GM12892 (cell line): Measurements from ENCODE around the gene THOC3.
"Not testable (repeated sequence)": the region's sequence is repeated elsewhere in the genome, so short reads cannot be mapped to it uniquely, and the experiment has no call there.

Experiments
- POLR2A ChIP-seq: IDR thresholded peaks from 2 replicates; pipeline ENCODE4 v1.6.1; 2011; ENCODE audit warnings: low read depth, low read length, control low read depth
- POLR2AphosphoS5 ChIP-seq: IDR thresholded peaks from 2 replicates; pipeline ENCODE4 v1.6.1; 2011; ENCODE audit warnings: low read depth, low read length, control low read depth

DNA sequence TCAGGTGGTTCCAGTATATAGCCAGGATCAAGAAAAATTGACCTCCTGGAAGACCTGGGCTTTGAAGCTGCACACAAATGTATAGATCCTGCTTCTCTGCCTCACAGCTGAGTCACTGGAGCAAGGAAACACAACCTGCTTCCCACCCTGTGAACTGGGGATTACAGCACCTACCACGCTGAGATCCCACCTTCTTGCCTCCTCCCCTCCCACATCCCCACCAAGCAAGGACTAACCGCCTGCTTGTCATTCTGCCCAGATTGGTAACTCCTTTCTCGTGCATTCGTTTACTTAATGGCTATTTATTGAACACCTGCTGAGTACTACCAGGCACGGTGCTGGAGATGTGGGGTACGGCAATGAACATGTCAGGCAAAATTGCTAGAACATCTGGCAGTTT lies 14.0 kb downstream of the THOC3 start:
- TF ChIP-seq POLR2AphosphoS5, POLR2A: not testable (repeated sequence)
